ENCODE data around the gene PACC1.

Gene PACC1

GRCh38 chr1:212437179-212437798 is 22.6 kb upstream of the PACC1 start:
- no peak for DNase-seq

GRCh38 chr1:212434992-212435391 is 20.3 kb upstream of the PACC1 start:
- no peak for DNase-seq

- no peak for DNase-seq
Measured at GRCh38 chr1:212433577-212434462, 19.1 kb upstream of the PACC1 start.

- DNase-seq, result no peak
Measured at GRCh38 chr1:212432661-212433576, 18.2 kb upstream of the PACC1 start, which contains the start of gene NENF. Gene NENF (plus strand): TSS chr1:212432920. CDS start chr1:212432944, 24 bp downstream.

- no peak for DNase-seq
Measured at GRCh38 chr1:212432272-212432660, 17.6 kb upstream of the PACC1 start.

GRCh38 chr1:212431644-212432043 is 17.0 kb upstream of the PACC1 start:
- no peak for DNase-seq

- DNase-seq, result no peak
Measured at GRCh38 chr1:212430955-212431394, 16.3 kb upstream of the PACC1 start.

GRCh38 chr1:212430416-212430815 is 15.7 kb upstream of the PACC1 start:
- no peak for DNase-seq

GRCh38 chr1:212428496-212428895 is 13.8 kb upstream of the PACC1 start:
- no peak for DNase-seq

- no peak for DNase-seq
Measured at GRCh38 chr1:212423879-212424278, 9.2 kb upstream of the PACC1 start.

GRCh38 chr1:212421165-212421564 is 6.5 kb upstream of the PACC1 start:
- DNase-seq, result no peak

GRCh38 chr1:212415107-212415841 is 588 bp upstream of the PACC1 start:
- DNase-seq, result no peak

- DNase-seq, result no peak
Measured at GRCh38 chr1:212413902-212414327, 771 bp downstream of the PACC1 start.

GRCh38 chr1:212412374-212412773 is 2.3 kb downstream of the PACC1 start:
- no peak for DNase-seq

GRCh38 chr1:212410231-212410820 is 4.4 kb downstream of the PACC1 start:
- no peak for DNase-seq

- DNase-seq, result no peak
Measured at GRCh38 chr1:212402666-212403321, 11.9 kb downstream of the PACC1 start.

GRCh38 chr1:212401838-212402582 is 12.7 kb downstream of the PACC1 start:
- DNase-seq, result no peak

GRCh38 chr1:212401042-212401441 is 13.6 kb downstream of the PACC1 start:
- no peak for DNase-seq

- no peak for DNase-seq
Measured at GRCh38 chr1:212397171-212397570, 17.5 kb downstream of the PACC1 start.

- no peak for DNase-seq
Measured at GRCh38 chr1:212396638-212397037, 18.0 kb downstream of the PACC1 start.

Data from cerebellar nuclear complex (tissue), 1 donor.